Stromal cell of bone marrow (primary cell): Measurements from ENCODE around the gene MTA1.
A peak's percentile ranks its signal among the peaks of the same experiment; 100 is the strongest.

ENCODE experiments used
- DNase-seq: peaks from one replicate; pipeline ENCODE4 v3.0.0-alpha.2; 2012; ENCODE audit warnings: low read depth

The MTA1 gene

GRCh38 chr14:105387530-105387922 lies 32.1 kb upstream of the MTA1 start:
- no peak for DNase-seq

- DNase-seq: no peak
These were observed 31.3 kb upstream of the MTA1 start for GRCh38 chr14:105388110-105388951.

- no peak for DNase-seq
These were observed 30.7 kb upstream of the MTA1 start for GRCh38 chr14:105388976-105389375.

- no peak for DNase-seq
These were observed 30.1 kb upstream of the MTA1 start for GRCh38 chr14:105389534-105389933.

- no peak for DNase-seq
These were observed 29.4 kb upstream of the MTA1 start for GRCh38 chr14:105389976-105390848.

- no peak for DNase-seq
These were observed 28.7 kb upstream of the MTA1 start for GRCh38 chr14:105390849-105391500.

- DNase-seq: no peak
These were observed 28.1 kb upstream of the MTA1 start for GRCh38 chr14:105391541-105391940.

GRCh38 chr14:105392131-105393090 lies 27.2 kb upstream of the MTA1 start:
- no peak for DNase-seq

DNA sequence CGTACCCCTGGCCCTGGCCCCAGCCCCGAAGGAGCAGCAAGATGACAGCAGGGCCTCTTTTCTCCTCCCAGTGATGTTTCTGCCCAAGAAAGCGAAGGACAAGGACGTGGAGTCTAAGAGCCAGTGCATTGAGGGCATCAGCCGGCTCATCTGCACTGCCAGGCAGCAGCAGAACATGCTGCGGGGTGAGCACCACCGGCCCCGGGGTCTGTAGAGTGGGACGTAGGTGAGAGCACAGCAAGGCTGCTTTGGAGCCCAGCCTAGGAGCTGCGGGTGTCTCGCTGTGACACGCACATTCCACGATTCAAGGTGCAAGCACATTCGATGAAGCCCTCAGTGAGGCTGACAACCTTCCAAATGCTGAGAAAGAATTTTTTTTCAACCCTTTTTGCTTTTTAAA lies 26.5 kb upstream of the MTA1 start:
- no peak for DNase-seq

- DNase-seq: no peak
These were observed 24.7 kb upstream of the MTA1 start for GRCh38 chr14:105394714-105395537.

DNA sequence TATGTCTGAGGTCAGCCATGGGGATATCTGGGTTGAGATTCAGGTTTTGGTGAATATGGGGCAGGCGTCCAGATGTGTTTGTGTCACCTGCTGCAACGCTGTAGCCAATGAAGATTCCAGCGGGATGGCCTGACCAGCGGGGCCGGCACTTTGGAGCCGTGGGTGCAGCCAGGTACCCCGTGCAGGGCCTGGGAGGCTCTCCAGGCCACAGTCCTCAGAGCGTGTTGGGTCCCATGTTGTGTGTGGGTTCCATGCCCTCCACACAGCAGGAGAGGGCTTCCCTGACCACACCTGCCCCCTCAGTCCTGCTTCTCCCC lies 24.1 kb upstream of the MTA1 start:
- no peak for DNase-seq

GRCh38 chr14:105397350-105397931 lies 22.2 kb upstream of the MTA1 start:
- DNase-seq: no peak

DNA sequence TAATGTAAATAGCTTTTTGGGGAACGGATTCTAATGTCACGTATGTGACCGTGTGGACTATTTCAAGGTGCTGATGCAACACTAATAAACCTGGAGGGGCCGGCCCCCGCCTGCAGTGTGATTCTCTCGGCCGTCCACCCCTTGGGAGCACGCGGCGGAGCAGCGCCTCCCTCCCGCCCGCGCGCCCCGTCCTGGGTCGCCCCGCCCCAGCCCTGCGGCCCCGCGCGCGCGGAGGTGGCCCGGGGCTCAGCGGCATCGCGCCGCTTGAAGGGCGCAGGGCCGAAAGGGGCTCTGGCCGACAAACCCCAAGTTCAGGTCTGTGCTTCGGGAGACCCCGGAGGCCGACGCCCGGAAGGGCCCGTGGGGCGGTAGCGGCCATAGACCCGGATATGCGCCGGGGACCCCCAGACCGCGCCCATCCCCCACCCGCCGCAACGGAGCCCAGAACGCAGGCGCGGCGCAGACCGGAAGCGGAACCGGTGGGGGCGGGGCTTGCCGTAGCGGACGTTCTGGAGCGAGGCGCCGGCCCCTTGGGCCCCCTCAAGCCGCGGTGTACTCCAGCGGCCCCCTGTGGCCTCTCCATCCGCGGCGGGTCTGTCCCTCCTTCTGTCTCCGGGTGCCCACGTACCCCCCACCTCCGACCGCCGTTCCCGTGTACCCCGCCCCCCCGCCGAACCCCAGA lies 21.4 kb upstream of the MTA1 start, which contains the start of gene TEX22:
TEX22 (plus strand) TSS at position 495 of the 682 bp plus-strand sequence. CDS start 803 bp downstream, outside the sequence.
- peak; percentile 55 for DNase-seq

DNA sequence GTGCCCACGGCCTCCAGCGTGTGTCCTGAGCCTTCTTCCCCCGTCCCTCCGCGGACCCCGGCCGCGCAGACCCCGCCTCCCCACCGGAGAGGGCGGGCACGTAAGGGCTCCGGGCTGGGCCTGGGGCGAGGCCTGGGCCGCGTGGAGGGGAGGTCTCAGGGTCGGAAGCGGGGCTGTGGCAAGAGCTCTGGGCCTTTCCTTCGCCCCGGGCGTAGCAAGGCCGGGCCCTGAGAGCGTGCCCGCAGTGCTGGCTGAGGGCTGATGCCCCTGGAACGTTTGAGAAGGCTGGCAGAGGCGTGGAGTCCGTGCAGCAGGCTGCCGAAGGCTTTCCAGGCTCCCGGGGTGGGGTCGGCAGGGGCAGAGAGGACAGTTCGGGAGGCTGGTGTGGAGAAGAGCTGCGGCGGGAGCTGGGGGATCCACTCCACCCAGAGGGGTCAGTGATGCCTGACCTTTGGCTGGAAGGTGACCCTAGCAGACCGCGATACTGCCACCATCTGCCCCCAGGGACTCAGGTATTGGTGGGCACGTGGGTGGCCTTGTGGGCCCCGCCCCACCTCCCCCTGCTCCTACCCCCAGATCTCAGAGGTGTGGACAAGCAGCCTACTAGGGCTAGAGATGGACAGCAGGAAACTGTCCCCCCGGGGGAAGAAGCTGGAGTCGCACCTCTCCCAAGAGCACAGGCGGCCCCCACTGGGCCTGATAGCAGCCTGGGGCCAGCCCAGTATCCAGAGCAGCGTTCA lies 20.7 kb upstream of the MTA1 start:
- no peak for DNase-seq

DNA sequence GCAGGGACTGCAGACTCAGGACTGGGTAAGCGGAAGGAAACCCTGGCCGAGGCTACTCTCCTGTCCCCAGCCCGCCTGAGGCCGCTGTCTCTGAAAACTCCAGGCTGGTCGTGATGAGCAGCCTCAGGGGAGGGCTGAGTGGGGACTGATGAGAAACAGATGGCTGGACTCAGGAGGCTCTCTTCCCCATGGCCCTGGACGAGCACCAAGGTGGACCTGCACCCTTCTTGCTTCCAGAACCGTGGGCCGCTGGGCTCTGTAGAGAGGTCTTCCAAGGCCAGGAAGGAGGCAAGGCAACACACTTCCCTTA lies 20.2 kb upstream of the MTA1 start:
- no peak for DNase-seq

GRCh38 chr14:105400016-105400415 lies 19.6 kb upstream of the MTA1 start:
- DNase-seq: no peak

- no peak for DNase-seq
These were observed 17.9 kb upstream of the MTA1 start for GRCh38 chr14:105401699-105402098.

DNA sequence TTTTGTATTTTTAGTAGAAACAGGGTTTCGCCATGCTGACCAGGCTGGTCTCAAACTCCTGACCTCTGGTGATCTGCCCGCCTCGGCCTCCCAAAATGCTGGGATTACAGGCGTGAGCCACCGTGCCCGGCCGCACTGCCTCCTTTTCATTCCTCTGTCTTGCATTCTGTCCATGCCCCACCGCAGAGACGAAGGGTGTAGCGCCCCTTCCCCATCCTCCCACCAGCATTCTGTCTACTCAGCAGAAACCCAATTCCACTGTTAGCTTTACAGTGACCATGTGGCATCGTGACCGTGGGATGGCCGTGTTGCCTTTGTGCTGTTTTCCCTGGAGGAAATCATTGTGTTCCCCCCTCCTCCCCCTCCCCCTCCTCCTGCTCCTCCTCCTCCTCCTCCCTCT lies 11.0 kb upstream of the MTA1 start:
- DNase-seq: no peak

GRCh38 chr14:105409364-105409763 lies 10.3 kb upstream of the MTA1 start:
- no peak for DNase-seq
